ENCODE results near the gene SLC2A6. TPM values are rescaled to one million over a fixed set of nuclear protein-coding genes. Genes with fewer than 3 reads are reported as not detected.

The SLC2A6 gene
- total and polyA plus RNA-seq, 2 of the 8 experiments (the other 6 are each of a cell fraction or from before 2014, with no cell fraction given), result 16.6 to 17.8 TPM

GRCh38 chr9:133496861-133497842 is 18.3 kb upstream of the SLC2A6 start (continued):
- TF ChIP-seq KDM1A (IDR thresholded peaks at IDR 0.05; ENCODE audit: borderline replicate concordance, low read length), result no peak
- no peak for TF ChIP-seq SP1 (IDR thresholded peaks at IDR 0.05; ENCODE audit: low read depth, low read length)
- no peak for TF ChIP-seq SIX5 (IDR thresholded peaks at IDR 0.05; ENCODE audit: low read depth, low read length)
- TF ChIP-seq JUN (IDR thresholded peaks at IDR 0.05; ENCODE audit: low read depth, low read length), result no peak
